T-cell (primary cell): ENCODE results near the gene BTBD6. TPM values are rescaled to one million over a fixed set of nuclear protein-coding genes. Genes with fewer than 3 reads are reported as not detected.
"Not testable (repeated sequence)": the region's sequence is repeated elsewhere in the genome, so short reads cannot be mapped to it uniquely, and the experiment has no call there.

Source experiments
- ATAC-seq, 4 experiments: fragments of 200-7000 bp in 3 of 4; fragments of 150-1000 bp in 1 of 4; cut with Tn5 transposase; replicated peaks in 1 of 4; 1 replicate in 3 of 4; 2 replicates in 1 of 4; pipeline ENCODE4 v1.10.0; 2021; ENCODE audit warnings: moderate library complexity in 3 of 4, mild to moderate bottlenecking in 2 of 4, moderate number of reproducible peaks in 1 of 4
- CTCF ChIA-PET, 2 donors: fragments of 300-600 bp; sonication (Branson Sonifier 250); formaldehyde crosslinking; loops; one replicate each; lab custom pipeline; 2022; ENCODE audit warnings: antibody characterized with exemption in 2 of 2; lab: Charles Lee
- POLR2A ChIA-PET, 2 donors: fragments of 300-600 bp; sonication (Branson Sonifier 250); formaldehyde crosslinking; loops; one replicate each; lab custom pipeline; 2022; ENCODE audit warnings: antibody characterized with exemption in 2 of 2; lab: Charles Lee
- DNase-seq, 35 experiments: peaks; one replicate each; pipeline versions ENCODE4 v3.0.0 to v3.0.0-alpha.2; 2013 to 2023
- H3K27ac ChIP-seq: one replicate; pipeline ENCODE4 v1.5.1; 2013; ENCODE audit warnings: low read length
- H3K27me3 ChIP-seq, 2 experiments: replicated peaks in 1 of 2; 1 replicate in 1 of 2; 2 replicates in 1 of 2; pipeline versions ENCODE4 v1.6.1 to v1.7.0; 2013; ENCODE audit warnings: low read length in 1 of 2, mixed read lengths in 1 of 2; ENCODE audit not compliant: control insufficient read depth in 2 of 2, insufficient read depth in 2 of 2; ENCODE audit errors: extremely low read depth in 1 of 2
- H3K36me3 ChIP-seq, 2 donors: 1 replicate in 1 of 2; 2 replicates in 1 of 2; pipeline versions ENCODE4 v1.6.1 to v1.7.0; 2013; ENCODE audit warnings: low read length in 1 of 2; ENCODE audit not compliant: control insufficient read depth in 2 of 2, insufficient read depth in 1 of 2; ENCODE audit errors: extremely low read depth in 1 of 2
- H3K4me1 ChIP-seq, 2 experiments: 1 replicate in 1 of 2; 2 replicates in 1 of 2; pipeline versions ENCODE4 v1.6.1 to v1.7.0; 2013; ENCODE audit warnings: low read length in 2 of 2, mixed read lengths in 1 of 2; ENCODE audit not compliant: insufficient read depth in 2 of 2, control insufficient read depth in 1 of 2; ENCODE audit errors: extremely low read depth in 1 of 2
- H3K4me3 ChIP-seq, 2 donors: 1 replicate in 1 of 2; 2 replicates in 1 of 2; pipeline versions ENCODE4 v1.5.1 to v1.7.0; 2013; ENCODE audit warnings: mild to moderate bottlenecking in 2 of 2, low read length in 1 of 2, moderate library complexity in 1 of 2; ENCODE audit not compliant: control insufficient read depth in 1 of 2; ENCODE audit errors: extremely low read depth in 1 of 2
- H3K9me3 ChIP-seq: 2 replicates; pipeline ENCODE4 v1.7.0; 2013
- H3K27ac Mint-ChIP-seq, 2 donors: one replicate each; pipeline ENCODE4 v1.8.0; 2020 to 2021; ENCODE audit warnings: mild to moderate bottlenecking in 2 of 2, mixed read lengths in 2 of 2
- H3K27me3 Mint-ChIP-seq, 2 donors: one replicate each; pipeline ENCODE4 v1.8.0; 2021 to 2022; ENCODE audit warnings: mixed read lengths in 2 of 2
- H3K36me3 Mint-ChIP-seq: one replicate; pipeline ENCODE4 v1.8.0; 2021; ENCODE audit warnings: mixed read lengths
- H3K4me1 Mint-ChIP-seq, 3 donors: one replicate each; pipeline ENCODE4 v1.8.0; 2020 to 2022; ENCODE audit warnings: mixed read lengths in 3 of 3, mild to moderate bottlenecking in 1 of 3
- H3K4me3 Mint-ChIP-seq, 3 donors: one replicate each; pipeline ENCODE4 v1.8.0; 2020 to 2022; ENCODE audit warnings: mild to moderate bottlenecking in 3 of 3, mixed read lengths in 3 of 3, moderate library complexity in 3 of 3
- H3K9me3 Mint-ChIP-seq, 3 donors: one replicate each; pipeline ENCODE4 v1.8.0; 2020 to 2022; ENCODE audit warnings: mixed read lengths in 3 of 3
- WGBS: methylation state at CpG from one replicate; pipeline ENCODE4 v1.1.5; 2013; ENCODE audit warnings: missing lambda C conversion rate; ENCODE audit not compliant: insufficient coverage; 5-methylcytosine and 5-hydroxymethylcytosine counted together
- total RNA-seq, 35 experiments: library from RNA in 6 of 35; stranded (reverse) in 6 of 35; fragments of 120-200 nt in 1 of 35; gene quantifications; one replicate each; pipeline versions ENCODE4 v1.2.1 to v1.2.4 and lab custom pipeline; 2013 to 2026

BTBD6 gene
- total RNA-seq, 5 donors from 2014 or later (not counting 1 experiment from before 2014, with no cell fraction given): 36.0 to 55.1 (median 43.3) TPM

GRCh38 chr14:105283899-105284298, 35.6 kb downstream of the BTBD6 start:
- Histone ChIP-seq H3K9me3 (no peaks in the 10 kb centered on the region), H3K36me3 (peaks cover 7 to 8% of the 10 kb centered on the region in 2 donors), H3K4me3 (no peak overlapping the region), H3K27ac (no peak overlapping the region), H3K27me3 (no peaks in the 10 kb centered on the region), H3K4me1 (peaks cover 0 to 27% of the 10 kb centered on the region in 2 experiments)
- 46% methylated on average over 9 of the region's 15 CpGs for WGBS
- POLR2A ChIA-PET: no interaction called here
- DNase-seq: peak in 1 of 35 experiments; percentile 10
- Mint-ChIP-seq H3K9me3 (no peaks in the 10 kb centered on the region), H3K36me3 (peaks cover 13% of the 10 kb centered on the region), H3K4me1 (peaks cover 44 to 45% (median 44%) of the 10 kb centered on the region in 3 donors), H3K27me3 (no peaks in the 10 kb centered on the region), H3K4me3 (peak overlapping the region in 1 of 3 donors; percentile 62), H3K27ac (peak overlapping the region; percentile 31 to 53)
- CTCF ChIA-PET: no interaction called here
- ATAC-seq: peak; percentile 55 to 73 (median 66)

- H3K4me1 ChIP-seq: peaks cover 0 to 29% of the 10 kb centered on the region in 2 experiments
- Mint-ChIP-seq H3K27me3 (no peaks in the 10 kb centered on the region), H3K9me3 (no peaks in the 10 kb centered on the region), H3K27ac (no peak overlapping the region), H3K4me3 (no peak overlapping the region), H3K4me1 (peaks cover 41 to 44% (median 42%) of the 10 kb centered on the region in 3 donors), H3K36me3 (peaks cover 13% of the 10 kb centered on the region)
- no peaks in the 10 kb centered on the region for H3K27me3 ChIP-seq
- DNase-seq (no peak), ATAC-seq (no peak)
- ChIA-PET POLR2A (no interaction called here), CTCF (no interaction called here)
- H3K4me3 ChIP-seq: no peak overlapping the region
- H3K36me3 ChIP-seq: peaks cover 3 to 8% of the 10 kb centered on the region in 2 donors
- H3K9me3 ChIP-seq: no peaks in the 10 kb centered on the region
- no peak overlapping the region for H3K27ac ChIP-seq
- WGBS: 93% methylated on average over 6 of the region's 8 CpGs
These were observed 36.8 kb downstream of the BTBD6 start for GRCh38 chr14:105285174-105285573.

- ChIA-PET POLR2A (no interaction called here), CTCF (no interaction called here)
- H3K27me3 Mint-ChIP-seq: no peaks in the 10 kb centered on the region
- no peak overlapping the region for H3K4me3 Mint-ChIP-seq
- H3K9me3 Mint-ChIP-seq: no peaks in the 10 kb centered on the region
- peaks cover 0 to 3% of the 10 kb centered on the region in 2 donors for H3K36me3 ChIP-seq
- DNase-seq (no peak), ATAC-seq (no peak)
- 97% methylated on average over 7 of the region's 9 CpGs for WGBS
- H3K36me3 Mint-ChIP-seq: peaks cover 13% of the 10 kb centered on the region
- H3K27ac ChIP-seq: no peak overlapping the region
- H3K27ac Mint-ChIP-seq: no peak overlapping the region
- H3K4me1 Mint-ChIP-seq: peaks cover 48 to 51% (median 49%) of the 10 kb centered on the region in 3 donors
- no peaks in the 10 kb centered on the region for H3K27me3 ChIP-seq
- H3K4me3 ChIP-seq: no peak overlapping the region
- H3K4me1 ChIP-seq: peaks cover 3 to 32% of the 10 kb centered on the region in 2 experiments
- no peaks in the 10 kb centered on the region for H3K9me3 ChIP-seq
These were observed 38.4 kb downstream of the BTBD6 start for GRCh38 chr14:105286759-105287144.

- H3K27me3 Mint-ChIP-seq: no peaks in the 10 kb centered on the region
- H3K9me3 Mint-ChIP-seq: no peaks in the 10 kb centered on the region
- WGBS: 95% methylated on average over 22 of the region's 24 CpGs
- H3K4me3 ChIP-seq: no peak overlapping the region
- H3K36me3 Mint-ChIP-seq: peaks cover 13% of the 10 kb centered on the region
- H3K36me3 ChIP-seq: peaks cover 0 to 3% of the 10 kb centered on the region in 2 donors
- H3K9me3 ChIP-seq: no peaks in the 10 kb centered on the region
- H3K27ac Mint-ChIP-seq: no peak overlapping the region
- H3K27me3 ChIP-seq: no peaks in the 10 kb centered on the region
- ChIA-PET CTCF (no interaction called here), POLR2A (no interaction called here)
- H3K4me3 Mint-ChIP-seq: no peak overlapping the region
- ATAC-seq: no peak
- no peak for DNase-seq
- peaks cover 41 to 50% (median 46%) of the 10 kb centered on the region in 3 donors for H3K4me1 Mint-ChIP-seq
- no peak overlapping the region for H3K27ac ChIP-seq
- H3K4me1 ChIP-seq: peaks cover 4 to 34% of the 10 kb centered on the region in 2 experiments
These were observed 39.1 kb downstream of the BTBD6 start for GRCh38 chr14:105287249-105288102.

GRCh38 chr14:105288936-105289335, 40.6 kb downstream of the BTBD6 start:
- not testable (repeated sequence) for DNase-seq, H3K9me3 ChIP-seq, H3K9me3 Mint-ChIP-seq, H3K27me3 ChIP-seq, ATAC-seq, H3K27ac Mint-ChIP-seq, H3K4me3 Mint-ChIP-seq, H3K27ac ChIP-seq, H3K36me3 ChIP-seq, H3K4me3 ChIP-seq, H3K27me3 Mint-ChIP-seq
- peaks cover 16 to 39% of the 10 kb centered on the region in 2 experiments for H3K4me1 ChIP-seq
- ChIA-PET POLR2A (interaction anchor here in 1 of 2 donors (0.6 kb wide), 2 partner anchors 25 to 223 kb away, joined by 3 to 5 read pairs; partner anchors contain the start of gene PACS2), CTCF (interaction anchor here in 1 of 2 donors (0.6 kb wide), 1 partner anchor 215 kb away, joined by 7 read pairs; no protein-coding TSS in a partner anchor)
- 94% methylated on average over 5 of the region's 6 CpGs for WGBS
- Mint-ChIP-seq H3K4me1 (peaks cover 48 to 54% (median 54%) of the 10 kb centered on the region in 3 donors), H3K36me3 (peaks cover 13% of the 10 kb centered on the region)

GRCh38 chr14:105290621-105291346, 42.5 kb downstream of the BTBD6 start:
- Mint-ChIP-seq H3K9me3 (no peaks in the 10 kb centered on the region), H3K4me1 (peaks cover 41 to 51% (median 50%) of the 10 kb centered on the region in 3 donors), H3K36me3 (peaks cover 3% of the 10 kb centered on the region), H3K27ac (peak overlapping the region in 1 of 2 donors; percentile 39), H3K4me3 (no peak overlapping the region), H3K27me3 (no peaks in the 10 kb centered on the region)
- Histone ChIP-seq H3K4me1 (peaks cover 25 to 50% of the 10 kb centered on the region in 2 experiments), H3K9me3 (no peaks in the 10 kb centered on the region), H3K4me3 (no peak overlapping the region), H3K27ac (no peak overlapping the region), H3K36me3 (no peaks in the 10 kb centered on the region), H3K27me3 (no peaks in the 10 kb centered on the region)
- WGBS: 70% methylated on average over 11 of the region's 13 CpGs
- ATAC-seq (peak in 1 of 4 experiments; percentile 4), DNase-seq (peak in 9 of 35 experiments; percentile 13 to 56 (median 23))
- ChIA-PET POLR2A (no interaction called here), CTCF (no interaction called here)
